SK-N-SH (cell line): ENCODE measurements around the gene SSX2IP. TPM values are rescaled to one million over a fixed set of nuclear protein-coding genes. Genes with fewer than 3 reads are reported as not detected.

Experiments used
- CTCF ChIA-PET: fragments of 300-600, 350-600 bp; formaldehyde crosslinking; extraction: SDS; loops from one replicate; lab custom pipeline; 2021; lab: Yijun Ruan, JAX
- POLR2A ChIA-PET: fragments of 350-600 bp; sonication (Branson Sonifier 250); formaldehyde crosslinking; extraction: SDS; loops from one replicate; lab custom pipeline; 2020; ENCODE audit warnings: antibody characterized with exemption, inconsistent platforms; lab: Yijun Ruan, JAX
- DNase-seq: peaks from one replicate; pipeline ENCODE4 v3.0.0; 2012
- H2AFZ ChIP-seq: fragments of 200-600 bp; sonication (generic); 2 replicates; pipeline ENCODE4 v1.8.1; 2016; ENCODE audit warnings: antibody characterized with exemption, mild to moderate bottlenecking, low read depth
- H3F3A ChIP-seq: fragments of 200-600 bp; sonication (generic); replicated peaks from 2 replicates; pipeline ENCODE3; 2016; ENCODE audit warnings: antibody characterized with exemption, mild to moderate bottlenecking; ENCODE audit not compliant: insufficient read depth
- H3K27ac ChIP-seq, 2 experiments: fragments of 200-500 bp in 1 of 2; fragments of 200-600 bp in 1 of 2; sonication (Bioruptor generic) in 1 of 2; sonication (generic), shearing (Covaris generic) in 1 of 2; 2 replicates each; pipeline versions ENCODE4 v1.5.1 to v1.6.1; 2014 to 2016; ENCODE audit warnings: low read depth in 2 of 2, inconsistent platforms in 1 of 2, low read length in 1 of 2, mild to moderate bottlenecking in 1 of 2, mixed read lengths in 1 of 2
- H3K27me3 ChIP-seq: fragments of 200-600 bp; sonication (generic), shearing (Covaris generic); 2 replicates; pipeline ENCODE4 v1.6.1; 2016; ENCODE audit warnings: mixed run types; ENCODE audit not compliant: insufficient read depth
- H3K36me3 ChIP-seq, 2 experiments: fragments of 200-500 bp in 1 of 2; fragments of 200-600 bp in 1 of 2; sonication (Bioruptor generic) in 1 of 2; sonication (generic) in 1 of 2; replicated peaks in 1 of 2; 2 replicates each; pipeline versions ENCODE3 to v1.5.1; 2014 to 2016; ENCODE audit warnings: low read length in 1 of 2, mild to moderate bottlenecking in 1 of 2; ENCODE audit not compliant: insufficient read depth in 2 of 2, control insufficient read depth in 1 of 2
- H3K4me1 ChIP-seq, 2 experiments: fragments of 200-500 bp in 1 of 2; fragments of 200-600 bp in 1 of 2; sonication (Bioruptor generic) in 1 of 2; sonication (generic), shearing (Covaris generic) in 1 of 2; 2 replicates each; pipeline versions ENCODE4 v1.5.1 to v1.6.1; 2014 to 2016; ENCODE audit warnings: low read depth in 1 of 2, low read length in 1 of 2, mixed run types in 1 of 2; ENCODE audit not compliant: insufficient read depth in 2 of 2, control insufficient read depth in 1 of 2
- H3K4me2 ChIP-seq: fragments of 200-600 bp; sonication (generic), shearing (Covaris generic); 2 replicates; pipeline ENCODE4 v1.6.1; 2017; ENCODE audit warnings: mixed run types
- H3K4me3 ChIP-seq, 2 experiments: fragments of 200-500 bp in 1 of 2; fragments of 200-600 bp in 1 of 2; sonication (Bioruptor generic) in 1 of 2; sonication (generic), shearing (Covaris generic) in 1 of 2; 2 replicates each; pipeline versions ENCODE4 v1.5.1 to v1.8.1; 2014 to 2016; ENCODE audit warnings: low read depth in 2 of 2, inconsistent platforms in 1 of 2, low read length in 1 of 2, mild to moderate bottlenecking in 1 of 2, mixed read lengths in 1 of 2, moderate library complexity in 1 of 2
- H3K79me2 ChIP-seq: fragments of 200-600 bp; sonication (generic); 2 replicates; pipeline ENCODE4 v1.8.1; 2017; ENCODE audit warnings: mild to moderate bottlenecking; ENCODE audit not compliant: insufficient read depth
- H3K9ac ChIP-seq: fragments of 200-600 bp; sonication (generic); 2 replicates; pipeline ENCODE4 v1.6.1; 2017; ENCODE audit warnings: mixed run types
- H3K9me2 ChIP-seq: fragments of 200-600 bp; sonication (generic); 2 replicates; pipeline ENCODE4 v1.6.1; 2017; ENCODE audit warnings: mixed run types
- H3K9me3 ChIP-seq: fragments of 200-600 bp; sonication (generic); 2 replicates; pipeline ENCODE4 v1.6.1; 2017; ENCODE audit warnings: mixed run types, mild to moderate bottlenecking, moderate library complexity
- H4K20me1 ChIP-seq: fragments of 200-600 bp; sonication (generic); 2 replicates; pipeline ENCODE4 v1.6.1; 2017; ENCODE audit warnings: mild to moderate bottlenecking, mixed run types; ENCODE audit not compliant: insufficient read depth
- CTCF ChIP-seq: fragments of 200-600 bp; sonication (generic); IDR thresholded peaks from 2 replicates; pipeline ENCODE4 v1.6.1; 2017; ENCODE audit warnings: antibody characterized with exemption, mild to moderate bottlenecking, moderate library complexity
- FOXJ3 ChIP-seq: sonication (generic); formaldehyde crosslinking; IDR thresholded peaks from 2 replicates; pipeline ENCODE4 v1.5.1; 2020; ENCODE audit warnings: mild to moderate bottlenecking, missing genetic modification reagents
- NFIC ChIP-seq: IDR thresholded peaks from 2 replicates; pipeline ENCODE4 v1.4.0; 2012; ENCODE audit warnings: borderline replicate concordance
- NRF1 ChIP-seq: IDR thresholded peaks from 2 replicates; pipeline ENCODE4 v1.6.1; 2012; ENCODE audit warnings: low read depth, mild to moderate bottlenecking, low read length
- PBX3 ChIP-seq: IDR thresholded peaks from 2 replicates; pipeline ENCODE4; 2012
- RAD21 ChIP-seq: IDR thresholded peaks from 2 replicates; pipeline ENCODE4 v1.6.1; 2012; ENCODE audit warnings: mild to moderate bottlenecking, low read length
- RFX5 ChIP-seq: IDR thresholded peaks from 2 replicates; pipeline ENCODE4 v1.6.1; 2012; ENCODE audit warnings: mild to moderate bottlenecking, improper control_type of control experiment, low read length
- TAF1 ChIP-seq: IDR thresholded peaks from 2 replicates; pipeline ENCODE4 v1.6.1; 2012; ENCODE audit warnings: low read depth, mild to moderate bottlenecking, low read length, moderate library complexity, borderline replicate concordance
- TCF12 ChIP-seq: IDR thresholded peaks from 2 replicates; pipeline ENCODE4 v1.4.0; 2012
- WGBS: methylation state at CpG from one replicate; pipeline ENCODE4 v1.1.6; 2017; ENCODE audit warnings: low lambda C conversion rate; 5-methylcytosine and 5-hydroxymethylcytosine counted together
- polyA plus RNA-seq, 3 experiments: library from polyadenylated mRNA; depleted of rRNA; stranded (reverse); fragments of >200 nt; gene quantifications; 2 replicates each; pipeline ENCODE4 v1.2.3, GENCODE V29; 2012

Gene SSX2IP
- polyA plus RNA-seq, 1 of the 3 experiments (the other 2 are of a cell fraction) = 7.7 TPM

- peaks cover 17 to 33% of the 10 kb centered on the region in 2 experiments for H3K36me3 ChIP-seq
- H3K79me2 ChIP-seq = peaks cover 29% of the 10 kb centered on the region; the same call in 1 of the 2 replicates
- POLR2A ChIA-PET = no interaction called here
- no peak overlapping the region for H3K9ac ChIP-seq
- H3F3A ChIP-seq = peaks cover 12% of the 10 kb centered on the region
- H3K9me3 ChIP-seq = no peaks in the 10 kb centered on the region
- H3K27me3 ChIP-seq = no peaks in the 10 kb centered on the region
- H3K27ac ChIP-seq = no peak overlapping the region
- H3K4me3 ChIP-seq = no peak overlapping the region
- H2AFZ ChIP-seq = no peak overlapping the region
- H3K4me1 ChIP-seq = peaks cover 0 to 13% of the 10 kb centered on the region in 2 experiments; a peak in 3 of 4 replicates
- CTCF ChIA-PET = interaction anchor here (0.6 to 1.6 kb wide), 4 partner anchors 20 to 88 kb away, joined by 3 to 6 read pairs (median 4); no protein-coding TSS in a partner anchor
- 100% methylated on average over 1 of the region's 1 CpG for WGBS
- no peaks in the 10 kb centered on the region for H3K9me2 ChIP-seq
- H4K20me1 ChIP-seq = no peaks in the 10 kb centered on the region
- no peak overlapping the region for H3K4me2 ChIP-seq
- peak; percentile 38 for TF ChIP-seq CTCF
- no peak for TF ChIP-seq NRF1
- TF ChIP-seq RAD21 = peak; percentile 52
- TF ChIP-seq, all 33 proteins: peak for 2
- DNase-seq = no peak
Measured at GRCh38 chr1:84668185-84668584, 22.1 kb downstream of the SSX2IP start.

GRCh38 chr1:84665703-84666317, 24.5 kb downstream of the SSX2IP start:
- POLR2A ChIA-PET = no interaction called here
- CTCF ChIA-PET = interaction anchor here (0.6 kb wide), 1 partner anchor 9 kb away, joined by 3 read pairs; no protein-coding TSS in a partner anchor

More at GRCh38 chr1:84665703-84666317, 24.5 kb downstream of the SSX2IP start:
- no peak overlapping the region for H3K9ac ChIP-seq
- TF ChIP-seq FOXJ3 (CRISPR knock-in tag) (no peak), PBX3 (peak; percentile 55; the same call in 1 of the 2 replicates), NFIC (no peak), TAF1 (no peak), RFX5 (no peak), TCF12 (peak; percentile 27; the same call in 1 of the 2 replicates)
- H3K36me3 ChIP-seq = peaks cover 35 to 53% of the 10 kb centered on the region in 2 experiments
- peaks cover 15% of the 10 kb centered on the region; the same call in 1 of the 2 replicates for H3K79me2 ChIP-seq
- WGBS = 90% methylated on average over 3 of the region's 3 CpGs
- peak overlapping the region in 1 of 2 experiments; percentile 43; a peak in 3 of 4 replicates for H3K27ac ChIP-seq
- no peaks in the 10 kb centered on the region for H3K9me2 ChIP-seq
- peak overlapping the region; percentile 18; the same call in 1 of the 2 replicates for H3K4me2 ChIP-seq
- H3K4me1 ChIP-seq = peaks cover 0 to 13% of the 10 kb centered on the region in 2 experiments; a peak in 3 of 4 replicates
- H3F3A ChIP-seq = peaks cover 12% of the 10 kb centered on the region
- no peak overlapping the region for H2AFZ ChIP-seq
- H3K27me3 ChIP-seq = no peaks in the 10 kb centered on the region
- H3K9me3 ChIP-seq = no peaks in the 10 kb centered on the region
- no peak overlapping the region for H3K4me3 ChIP-seq
- no peak for DNase-seq
- H4K20me1 ChIP-seq = no peaks in the 10 kb centered on the region
